OCI-LY7 (cell line): ENCODE results near the gene GSTA3. TPM values are rescaled to one million over a fixed set of nuclear protein-coding genes. Genes with fewer than 3 reads are reported as not detected.
"Not testable (repeated sequence)": the region's sequence is repeated elsewhere in the genome, so short reads cannot be mapped to it uniquely, and the experiment has no call there.

Experiments
- BruUV-seq: library from RNA; stranded (reverse); fragments of 400-500 nt; replicated peaks from 2 replicates; lab custom pipeline; 2021; lab: Mats Ljungman, UMichigan
- CTCF ChIA-PET: fragments of 300-600 bp; sonication (Branson Sonifier 250); formaldehyde crosslinking; loops from one replicate; lab custom pipeline; 2022; ENCODE audit warnings: antibody characterized with exemption; ENCODE audit not compliant: unreplicated experiment; lab: Charles Lee
- POLR2A ChIA-PET: fragments of 300-600 bp; sonication (Branson Sonifier 250); formaldehyde crosslinking; loops from one replicate; lab custom pipeline; 2022; ENCODE audit warnings: antibody characterized with exemption; lab: Charles Lee
- DNase-seq: peaks from one replicate; pipeline ENCODE4 v3.0.0-alpha.2; 2015; ENCODE audit warnings: low spot score
- H2AFZ ChIP-seq: fragments of 200-600 bp; sonication (generic), shearing (Covaris generic); 2 replicates; pipeline ENCODE4 v1.6.1; 2014; ENCODE audit warnings: mild to moderate bottlenecking, antibody characterized with exemption, low read length, moderate library complexity
- H3K27ac ChIP-seq: fragments of 200-600 bp; sonication (generic); 2 replicates; pipeline ENCODE4 v1.5.1; 2014; ENCODE audit warnings: mixed run types, low read depth, mild to moderate bottlenecking, moderate library complexity, low read length, inconsistent platforms; ENCODE audit not compliant: poor library complexity, severe bottlenecking
- H3K36me3 ChIP-seq: fragments of 200-600 bp; sonication (generic); 2 replicates; pipeline ENCODE4 v1.6.1; 2014; ENCODE audit warnings: mild to moderate bottlenecking, antibody characterized with exemption, low read length, moderate library complexity, mixed read lengths; ENCODE audit not compliant: insufficient read depth
- H3K4me1 ChIP-seq: fragments of 200-600 bp; sonication (generic); 2 replicates; pipeline ENCODE4 v1.5.1; 2014; ENCODE audit warnings: mild to moderate bottlenecking, low read length; ENCODE audit not compliant: insufficient read depth, poor library complexity, severe bottlenecking
- H3K4me2 ChIP-seq: fragments of 200-600 bp; sonication (generic); 2 replicates; pipeline ENCODE4 v1.6.1; 2014; ENCODE audit warnings: mild to moderate bottlenecking, low read length
- H3K4me3 ChIP-seq: fragments of 200-600 bp; sonication (generic); 2 replicates; pipeline ENCODE4 v1.5.1; 2014; ENCODE audit warnings: mild to moderate bottlenecking, low read depth, low read length; ENCODE audit not compliant: poor library complexity, severe bottlenecking
- H3K79me2 ChIP-seq: fragments of 200-600 bp; sonication (generic); 2 replicates; pipeline ENCODE4 v1.6.1; 2016; ENCODE audit warnings: low read depth, mild to moderate bottlenecking, low read length, moderate library complexity, mixed read lengths; ENCODE audit not compliant: insufficient read depth
- H3K9me2 ChIP-seq: fragments of 200-600 bp; sonication (generic); 2 replicates; pipeline ENCODE4 v1.6.1; 2016; ENCODE audit warnings: mild to moderate bottlenecking, low read length, mixed read lengths; ENCODE audit not compliant: insufficient read depth
- H3K9me3 ChIP-seq: fragments of 200-600 bp; sonication (generic); 2 replicates; pipeline ENCODE4 v1.6.1; 2014; ENCODE audit warnings: mild to moderate bottlenecking, mixed run types, low read length, mixed read lengths
- H4K20me1 ChIP-seq: fragments of 200-600 bp; sonication (generic); 2 replicates; pipeline ENCODE4 v1.6.1; 2014; ENCODE audit warnings: mild to moderate bottlenecking, antibody characterized with exemption, low read length, moderate library complexity, mixed read lengths; ENCODE audit not compliant: insufficient read depth
- CTCF ChIP-seq: fragments of 200-600 bp; sonication (generic); conservative IDR thresholded peaks from 2 replicates; pipeline ENCODE4 v1.5.1; 2014; ENCODE audit warnings: mild to moderate bottlenecking, antibody characterized with exemption, low read length, moderate library complexity, mixed read lengths
- EZH2phosphoT487 ChIP-seq: fragments of 200-600 bp; sonication (generic); IDR thresholded peaks from 2 replicates; pipeline ENCODE4 v1.6.1; 2018; ENCODE audit warnings: low read depth, borderline replicate concordance, mild to moderate bottlenecking, mixed run types, antibody characterized with exemption, low read length, moderate library complexity, mixed read lengths
- intact Hi-C: fragments of 100-400 bp; cut with micrococcal nuclease; formaldehyde crosslinking; loops from one replicate; pipeline ENCODE4 v1.10.0; 2022; ENCODE audit not compliant: unreplicated experiment
- total RNA-seq, 2 experiments: library from RNA; depleted of rRNA in 1 of 2; stranded (reverse); fragments of >200 nt in 1 of 2; shearing (Covaris generic) in 1 of 2; gene quantifications; 2 replicates each; pipeline ENCODE4 v1.2.3, GENCODE V29; 2014 to 2022

Gene GSTA3
- total RNA-seq, 2 experiments from 2014 or later, result not detected

- Histone ChIP-seq H3K27ac (no peak overlapping the region), H3K4me3 (no peak overlapping the region), H3K36me3 (no peaks in the 10 kb centered on the region), H3K4me1 (no peaks in the 10 kb centered on the region), H3K4me2 (no peak overlapping the region), H2AFZ (no peak overlapping the region), H3K79me2 (no peaks in the 10 kb centered on the region), H3K9me3 (no peaks in the 10 kb centered on the region), H4K20me1 (no peaks in the 10 kb centered on the region), H3K9me2 (no peaks in the 10 kb centered on the region)
- TF ChIP-seq EZH2phosphoT487, result no peak
- TF ChIP-seq CTCF, result no peak
- BruUV-seq, result no TSS peak
- DNase-seq, result no peak
- ChIA-PET CTCF (no interaction called here), POLR2A (no interaction called here)
- intact Hi-C loops, result no loop called here
These were observed 16.7 kb upstream of the GSTA3 start for GRCh38 chr6:52925919-52926792.

- Histone ChIP-seq H4K20me1 (no peaks in the 10 kb centered on the region), H3K27ac (no peak overlapping the region), H3K4me3 (no peak overlapping the region), H2AFZ (no peak overlapping the region), H3K4me1 (no peaks in the 10 kb centered on the region), H3K79me2 (no peaks in the 10 kb centered on the region), H3K9me3 (no peaks in the 10 kb centered on the region), H3K36me3 (no peaks in the 10 kb centered on the region), H3K4me2 (no peak overlapping the region), H3K9me2 (no peaks in the 10 kb centered on the region)
- TF ChIP-seq CTCF (no peak), EZH2phosphoT487 (no peak)
- no TSS peak for BruUV-seq
- intact Hi-C loops, result no loop called here
- CTCF ChIA-PET, result no interaction called here
- no peak for DNase-seq
- POLR2A ChIA-PET, result interaction anchor here (0.7 kb wide), 1 partner anchor 1233 kb away, joined by 4 read pairs; no protein-coding TSS in a partner anchor
These were observed 15.5 kb upstream of the GSTA3 start for GRCh38 chr6:52925042-52925441.

- intact Hi-C loops, H3K4me3 ChIP-seq, BruUV-seq, H3K36me3 ChIP-seq, H3K9me3 ChIP-seq, H3K4me2 ChIP-seq, H3K9me2 ChIP-seq, H2AFZ ChIP-seq, H3K4me1 ChIP-seq, CTCF ChIA-PET, H3K27ac ChIP-seq, H4K20me1 ChIP-seq, DNase-seq, H3K79me2 ChIP-seq: not testable (repeated sequence)
- POLR2A ChIA-PET, result interaction anchor here (0.7 kb wide), 1 partner anchor 870 kb away, joined by 3 read pairs; no protein-coding TSS in a partner anchor
These were observed 14.2 kb upstream of the GSTA3 start for GRCh38 chr6:52923689-52924088.
